ENCODE results near the gene CTDSP2.

DNA sequence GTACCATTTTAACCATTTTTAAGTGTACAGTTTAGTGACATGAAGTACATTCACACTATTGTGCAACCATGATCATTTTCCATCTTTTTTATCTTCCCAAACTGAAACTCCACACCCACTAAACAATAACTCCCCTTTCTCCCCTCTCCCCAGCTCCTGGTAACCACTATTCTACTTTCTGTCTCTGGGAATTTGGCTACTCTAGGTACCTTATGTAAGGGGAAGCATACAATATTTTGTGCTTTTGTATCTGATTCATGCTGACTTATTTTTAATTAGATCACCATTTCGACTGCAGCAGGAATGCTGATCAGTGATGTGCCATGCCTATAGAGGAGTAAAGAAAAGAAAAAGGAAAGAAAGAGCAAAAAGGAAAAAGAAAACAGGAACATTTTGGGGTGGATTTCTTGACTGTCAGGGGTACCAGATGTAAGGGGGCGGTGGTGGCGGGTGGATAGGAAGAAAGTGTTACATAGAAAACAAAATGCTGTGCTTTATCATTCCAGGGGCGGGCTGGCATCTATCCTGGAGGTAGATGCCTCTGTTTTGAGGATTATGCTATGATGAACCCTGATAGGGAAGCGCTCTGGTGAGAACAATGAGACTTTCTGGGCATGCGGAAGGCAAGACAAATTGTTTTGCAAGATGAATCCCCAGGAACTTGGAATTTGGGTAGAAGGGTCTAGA, 45.2 kb upstream of the CTDSP2 start:
- TF ChIP-seq, protein P1, sequence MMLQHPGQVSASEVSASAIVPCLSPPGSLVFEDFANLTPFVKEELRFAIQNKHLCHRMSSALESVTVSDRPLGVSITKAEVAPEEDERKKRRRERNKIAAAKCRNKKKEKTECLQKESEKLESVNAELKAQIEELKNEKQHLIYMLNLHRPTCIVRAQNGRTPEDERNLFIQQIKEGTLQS (IDR thresholded peaks at IDR 0.05; ENCODE audit: borderline replicate concordance, extremely low read depth, low read depth, low read length), result no peak
- TF ChIP-seq, protein P2, sequence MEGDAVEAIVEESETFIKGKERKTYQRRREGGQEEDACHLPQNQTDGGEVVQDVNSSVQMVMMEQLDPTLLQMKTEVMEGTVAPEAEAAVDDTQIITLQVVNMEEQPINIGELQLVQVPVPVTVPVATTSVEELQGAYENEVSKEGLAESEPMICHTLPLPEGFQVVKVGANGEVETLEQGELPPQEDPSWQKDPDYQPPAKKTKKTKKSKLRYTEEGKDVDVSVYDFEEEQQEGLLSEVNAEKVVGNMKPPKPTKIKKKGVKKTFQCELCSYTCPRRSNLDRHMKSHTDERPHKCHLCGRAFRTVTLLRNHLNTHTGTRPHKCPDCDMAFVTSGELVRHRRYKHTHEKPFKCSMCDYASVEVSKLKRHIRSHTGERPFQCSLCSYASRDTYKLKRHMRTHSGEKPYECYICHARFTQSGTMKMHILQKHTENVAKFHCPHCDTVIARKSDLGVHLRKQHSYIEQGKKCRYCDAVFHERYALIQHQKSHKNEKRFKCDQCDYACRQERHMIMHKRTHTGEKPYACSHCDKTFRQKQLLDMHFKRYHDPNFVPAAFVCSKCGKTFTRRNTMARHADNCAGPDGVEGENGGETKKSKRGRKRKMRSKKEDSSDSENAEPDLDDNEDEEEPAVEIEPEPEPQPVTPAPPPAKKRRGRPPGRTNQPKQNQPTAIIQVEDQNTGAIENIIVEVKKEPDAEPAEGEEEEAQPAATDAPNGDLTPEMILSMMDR (IDR thresholded peaks at IDR 0.05 in 2 of 3, conservative IDR thresholded peaks at IDR 0.05 in 1 of 3; ENCODE audit: control insufficient read depth in 2 of 3, extremely low read depth in 1 of 3, insufficient read depth in 1 of 3, low read depth in 3 of 3, low read length in 3 of 3), result no peak
- TF ChIP-seq TAF1 (IDR thresholded peaks at IDR 0.05; ENCODE audit: borderline replicate concordance, low read depth, low read length), result no peak
- TF ChIP-seq, protein P3, sequence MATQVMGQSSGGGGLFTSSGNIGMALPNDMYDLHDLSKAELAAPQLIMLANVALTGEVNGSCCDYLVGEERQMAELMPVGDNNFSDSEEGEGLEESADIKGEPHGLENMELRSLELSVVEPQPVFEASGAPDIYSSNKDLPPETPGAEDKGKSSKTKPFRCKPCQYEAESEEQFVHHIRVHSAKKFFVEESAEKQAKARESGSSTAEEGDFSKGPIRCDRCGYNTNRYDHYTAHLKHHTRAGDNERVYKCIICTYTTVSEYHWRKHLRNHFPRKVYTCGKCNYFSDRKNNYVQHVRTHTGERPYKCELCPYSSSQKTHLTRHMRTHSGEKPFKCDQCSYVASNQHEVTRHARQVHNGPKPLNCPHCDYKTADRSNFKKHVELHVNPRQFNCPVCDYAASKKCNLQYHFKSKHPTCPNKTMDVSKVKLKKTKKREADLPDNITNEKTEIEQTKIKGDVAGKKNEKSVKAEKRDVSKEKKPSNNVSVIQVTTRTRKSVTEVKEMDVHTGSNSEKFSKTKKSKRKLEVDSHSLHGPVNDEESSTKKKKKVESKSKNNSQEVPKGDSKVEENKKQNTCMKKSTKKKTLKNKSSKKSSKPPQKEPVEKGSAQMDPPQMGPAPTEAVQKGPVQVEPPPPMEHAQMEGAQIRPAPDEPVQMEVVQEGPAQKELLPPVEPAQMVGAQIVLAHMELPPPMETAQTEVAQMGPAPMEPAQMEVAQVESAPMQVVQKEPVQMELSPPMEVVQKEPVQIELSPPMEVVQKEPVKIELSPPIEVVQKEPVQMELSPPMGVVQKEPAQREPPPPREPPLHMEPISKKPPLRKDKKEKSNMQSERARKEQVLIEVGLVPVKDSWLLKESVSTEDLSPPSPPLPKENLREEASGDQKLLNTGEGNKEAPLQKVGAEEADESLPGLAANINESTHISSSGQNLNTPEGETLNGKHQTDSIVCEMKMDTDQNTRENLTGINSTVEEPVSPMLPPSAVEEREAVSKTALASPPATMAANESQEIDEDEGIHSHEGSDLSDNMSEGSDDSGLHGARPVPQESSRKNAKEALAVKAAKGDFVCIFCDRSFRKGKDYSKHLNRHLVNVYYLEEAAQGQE (IDR thresholded peaks at IDR 0.05; ENCODE audit: low read depth, low read length), result no peak
- TF ChIP-seq, protein P4, sequence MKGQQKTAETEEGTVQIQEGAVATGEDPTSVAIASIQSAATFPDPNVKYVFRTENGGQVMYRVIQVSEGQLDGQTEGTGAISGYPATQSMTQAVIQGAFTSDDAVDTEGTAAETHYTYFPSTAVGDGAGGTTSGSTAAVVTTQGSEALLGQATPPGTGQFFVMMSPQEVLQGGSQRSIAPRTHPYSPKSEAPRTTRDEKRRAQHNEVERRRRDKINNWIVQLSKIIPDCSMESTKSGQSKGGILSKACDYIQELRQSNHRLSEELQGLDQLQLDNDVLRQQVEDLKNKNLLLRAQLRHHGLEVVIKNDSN (IDR thresholded peaks at IDR 0.05; ENCODE audit: borderline replicate concordance, extremely low read length, insufficient read depth, low read depth, low read length), result no peak
- no peak for TF ChIP-seq FOS (IDR thresholded peaks at IDR 0.05; ENCODE audit: borderline replicate concordance, extremely low read depth, insufficient read length)
- TF ChIP-seq YY1 (IDR thresholded peaks at IDR 0.05; ENCODE audit: low read depth, low read length), result no peak
